HTR-8/SVneo (cell line): ENCODE data around the gene KLHL29.

ENCODE experiments used
- DNase-seq: peaks from one replicate; pipeline ENCODE4 v3.0.0; 2011; ENCODE audit warnings: low spot score, mixed read lengths; ENCODE audit not compliant: insufficient read length
- FAIRE-seq: peaks from 2 replicates; lab custom pipeline; 2011; peaks lifted over from hg19 to GRCh38; lab: Jason Lieb, UNC

The KLHL29 gene

GRCh38 chr2:23366720-23367119, 18.3 kb upstream of the KLHL29 start:
- no peak for DNase-seq
- no peak for FAIRE-seq

- DNase-seq (no peak), FAIRE-seq (no peak)
These were observed 17.2 kb upstream of the KLHL29 start for GRCh38 chr2:23367760-23368159.

GRCh38 chr2:23373666-23374065, 11.3 kb upstream of the KLHL29 start:
- FAIRE-seq = no peak
- no peak for DNase-seq

- FAIRE-seq (no peak), DNase-seq (no peak)
These were observed 9.5 kb upstream of the KLHL29 start for GRCh38 chr2:23375448-23375847.

GRCh38 chr2:23376075-23376474, 8.9 kb upstream of the KLHL29 start:
- no peak for FAIRE-seq
- no peak for DNase-seq

- no peak for DNase-seq
- FAIRE-seq = no peak
These were observed 8.0 kb upstream of the KLHL29 start for GRCh38 chr2:23376972-23377371.

- no peak for FAIRE-seq
- no peak for DNase-seq
These were observed 7.2 kb upstream of the KLHL29 start for GRCh38 chr2:23377771-23378170.

- FAIRE-seq (no peak), DNase-seq (no peak)
These were observed 6.5 kb upstream of the KLHL29 start for GRCh38 chr2:23378496-23378895.

GRCh38 chr2:23379220-23379695, 5.7 kb upstream of the KLHL29 start:
- no peak for FAIRE-seq
- no peak for DNase-seq

- FAIRE-seq (no peak), DNase-seq (peak; percentile 60)
These were observed 4.4 kb upstream of the KLHL29 start for GRCh38 chr2:23380562-23381065.

- peak; percentile 73 for DNase-seq
- no peak for FAIRE-seq
These were observed 3.9 kb upstream of the KLHL29 start for GRCh38 chr2:23381084-23381483.

- FAIRE-seq = no peak
- DNase-seq = no peak
These were observed 3.5 kb upstream of the KLHL29 start for GRCh38 chr2:23381485-23381884.

GRCh38 chr2:23383100-23383499, 1.9 kb upstream of the KLHL29 start:
- DNase-seq (no peak), FAIRE-seq (no peak)

GRCh38 chr2:23385351-23385747, 370 bp downstream of the KLHL29 start:
- DNase-seq (no peak), FAIRE-seq (no peak)

- FAIRE-seq = no peak
- peak; percentile 41 for DNase-seq
These were observed 864 bp downstream of the KLHL29 start for GRCh38 chr2:23385748-23386338.

GRCh38 chr2:23386339-23387220, 1.6 kb downstream of the KLHL29 start:
- FAIRE-seq (peak; percentile 40), DNase-seq (peak; percentile 21)

GRCh38 chr2:23387221-23387550, 2.2 kb downstream of the KLHL29 start:
- no peak for FAIRE-seq
- no peak for DNase-seq

GRCh38 chr2:23387845-23388244, 2.9 kb downstream of the KLHL29 start:
- no peak for FAIRE-seq

GRCh38 chr2:23388294-23388693, 3.3 kb downstream of the KLHL29 start:
- FAIRE-seq (no peak), DNase-seq (no peak)

More at GRCh38 chr2:23387845-23388244, 2.9 kb downstream of the KLHL29 start:
- no peak for DNase-seq

GRCh38 chr2:23388756-23389514, 4.0 kb downstream of the KLHL29 start:
- no peak for DNase-seq
- FAIRE-seq = no peak

GRCh38 chr2:23390152-23390551, 5.2 kb downstream of the KLHL29 start:
- FAIRE-seq (no peak), DNase-seq (no peak)
